MV-4-11 (cell line): ENCODE data around the gene PSMA1.
A peak's percentile ranks its signal among the peaks of the same experiment; 100 is the strongest.

Experiments used
- DNase-seq: peaks from one replicate; lab custom pipeline; 2025; lab: John Stamatoyannopoulos, UW

PSMA1 gene

GRCh38 chr11:14529951-14530350 is 9.8 kb upstream of the PSMA1 start:
- no peak for DNase-seq

GRCh38 chr11:14529321-14529720 is 9.1 kb upstream of the PSMA1 start:
- DNase-seq, result no peak

- no peak for DNase-seq
Measured at GRCh38 chr11:14522801-14523200, 2.6 kb upstream of the PSMA1 start.

- no peak for DNase-seq
Measured at GRCh38 chr11:14522245-14522644, 2.1 kb upstream of the PSMA1 start.

GRCh38 chr11:14520747-14521151 is 563 bp upstream of the PSMA1 start:
- DNase-seq, result no peak

- peak; percentile 45 for DNase-seq
Measured at GRCh38 chr11:14519597-14519916, 629 bp downstream of the PSMA1 start.

GRCh38 chr11:14518820-14519219 is 1.4 kb downstream of the PSMA1 start:
- no peak for DNase-seq

- DNase-seq, result no peak
Measured at GRCh38 chr11:14513800-14514199, 6.4 kb downstream of the PSMA1 start.

GRCh38 chr11:14506532-14506931 is 13.7 kb downstream of the PSMA1 start:
- DNase-seq, result peak; percentile 18

- DNase-seq, result no peak
Measured at GRCh38 chr11:14503023-14503422, 17.2 kb downstream of the PSMA1 start.

GRCh38 chr11:14502039-14502438 is 18.1 kb downstream of the PSMA1 start:
- no peak for DNase-seq

- peak; percentile 32 for DNase-seq
Measured at GRCh38 chr11:14500181-14500651, 20.0 kb downstream of the PSMA1 start.

- peak; percentile 91 for DNase-seq
Measured at GRCh38 chr11:14499560-14500180, 20.5 kb downstream of the PSMA1 start, which contains the start of gene COPB1. Gene COPB1 (minus strand): TSS chr11:14499811. CDS start chr11:14498928, 883 bp downstream.

GRCh38 chr11:14499178-14499559 is 21.0 kb downstream of the PSMA1 start:
- DNase-seq, result no peak

- peak; percentile 42 for DNase-seq
Measured at GRCh38 chr11:14480716-14481115, 39.5 kb downstream of the PSMA1 start.

- no peak for DNase-seq
Measured at GRCh38 chr11:14471127-14471526, 49.1 kb downstream of the PSMA1 start.

- no peak for DNase-seq
Measured at GRCh38 chr11:14463623-14464022, 56.6 kb downstream of the PSMA1 start.

GRCh38 chr11:14460147-14460546 is 60.0 kb downstream of the PSMA1 start:
- no peak for DNase-seq

- DNase-seq, result no peak
Measured at GRCh38 chr11:14458377-14458776, 61.8 kb downstream of the PSMA1 start.

- no peak for DNase-seq
Measured at GRCh38 chr11:14455648-14456430, 64.3 kb downstream of the PSMA1 start.
